Measurements from ENCODE around the gene MAST4. TPM values are rescaled to one million over a fixed set of nuclear protein-coding genes. Genes with fewer than 3 reads are reported as not detected.

Gene MAST4
- total and polyA plus RNA-seq, 4 donors, result 17.1 to 34.6 (median 21.0) TPM

DNA sequence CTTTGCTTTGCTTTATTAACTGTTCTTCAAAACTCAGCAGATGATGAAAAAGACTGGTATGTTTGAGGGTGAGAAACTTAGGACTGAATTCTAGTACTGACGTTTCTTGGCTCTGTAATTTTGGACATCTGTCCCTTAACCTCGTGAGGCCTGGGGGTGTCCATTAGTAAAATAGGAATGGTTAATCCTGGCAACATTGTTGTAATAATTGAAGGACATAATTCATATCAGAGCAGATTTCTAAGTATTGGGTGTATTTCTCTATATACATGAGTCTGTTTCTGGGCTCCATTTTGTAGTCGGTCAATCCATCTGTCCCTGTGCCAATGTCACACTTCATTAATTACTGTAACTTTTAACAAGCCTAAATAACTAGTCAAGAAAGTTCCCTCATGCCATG is 206.7 kb downstream of the MAST4 start:
- DNase-seq (ENCODE audit: low read depth in 4 of 6, low spot score in 6 of 6), result no peak
- WGBS (ENCODE audit: insufficient coverage), result 40% methylated on average over 1 of the region's 3 CpGs
- Histone ChIP-seq H3K9me3 (ENCODE audit: control insufficient read depth, insufficient read depth, low read length) (no peaks in the 10 kb centered on the region), H3K4me3 (ENCODE audit: low read depth, low read length) (no peak overlapping the region), H3K27me3 (ENCODE audit: control insufficient read depth, insufficient read depth, low read length) (no peaks in the 10 kb centered on the region), H3K36me3 (ENCODE audit: control insufficient read depth, insufficient read depth, low read length) (no peaks in the 10 kb centered on the region), H3K4me1 (ENCODE audit: control insufficient read depth, insufficient read depth, low read length) (no peaks in the 10 kb centered on the region), H3K27ac (ENCODE audit: low read depth, low read length) (no peak overlapping the region)

- 84% methylated on average over 7 of the region's 8 CpGs for WGBS (ENCODE audit: insufficient coverage)
- DNase-seq (ENCODE audit: low read depth in 4 of 6, low spot score in 6 of 6), result no peak
- peaks cover 3% of the 10 kb centered on the region for H3K27me3 ChIP-seq (ENCODE audit: control insufficient read depth, insufficient read depth, low read length)
- no peak overlapping the region for H3K4me3 ChIP-seq (ENCODE audit: low read depth, low read length)
- H3K27ac ChIP-seq (ENCODE audit: low read depth, low read length), result no peak overlapping the region
- H3K9me3 ChIP-seq (ENCODE audit: control insufficient read depth, insufficient read depth, low read length), result no peaks in the 10 kb centered on the region
- no peaks in the 10 kb centered on the region for H3K36me3 ChIP-seq (ENCODE audit: control insufficient read depth, insufficient read depth, low read length)
- peaks cover under 1% of the 10 kb centered on the region for H3K4me1 ChIP-seq (ENCODE audit: control insufficient read depth, insufficient read depth, low read length)
Measured at GRCh38 chr5:66805514-66806430, 209.6 kb downstream of the MAST4 start.

- peak in 5 of 6 donors; percentile 15 to 91 (median 36) for DNase-seq (ENCODE audit: low read depth in 4 of 6, low spot score in 6 of 6)
- no peak overlapping the region for H3K4me3 ChIP-seq (ENCODE audit: low read depth, low read length)
- peaks cover 3% of the 10 kb centered on the region for H3K4me1 ChIP-seq (ENCODE audit: control insufficient read depth, insufficient read depth, low read length)
- WGBS (ENCODE audit: insufficient coverage), result 42% methylated on average over 4 of the region's 5 CpGs
- no peaks in the 10 kb centered on the region for H3K9me3 ChIP-seq (ENCODE audit: control insufficient read depth, insufficient read depth, low read length)
- H3K27me3 ChIP-seq (ENCODE audit: control insufficient read depth, insufficient read depth, low read length), result peaks cover 3% of the 10 kb centered on the region
- H3K27ac ChIP-seq (ENCODE audit: low read depth, low read length), result no peak overlapping the region
- H3K36me3 ChIP-seq (ENCODE audit: control insufficient read depth, insufficient read depth, low read length), result no peaks in the 10 kb centered on the region
Measured at GRCh38 chr5:66807743-66808142, 211.6 kb downstream of the MAST4 start.

DNA sequence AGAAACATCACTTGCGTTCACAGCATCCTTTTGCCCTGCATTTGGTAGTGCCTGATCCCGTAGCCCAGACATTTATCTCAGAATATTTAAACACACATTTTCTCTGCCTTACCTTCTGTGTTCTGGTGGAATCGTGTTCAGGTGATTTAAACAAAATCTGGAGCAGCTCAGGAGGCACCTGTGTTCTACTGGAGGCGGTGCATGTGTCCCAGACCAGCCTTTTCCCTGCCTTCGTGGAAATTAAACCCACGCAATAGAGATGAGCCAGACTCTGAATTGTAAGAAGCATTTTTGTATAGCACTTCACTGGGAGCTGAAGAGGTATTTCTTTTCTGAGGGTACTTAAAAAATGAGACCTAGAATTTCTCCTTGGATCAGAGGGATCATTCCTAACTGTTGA is 212.5 kb downstream of the MAST4 start:
- H3K27me3 ChIP-seq (ENCODE audit: control insufficient read depth, insufficient read depth, low read length), result peaks cover 3% of the 10 kb centered on the region
- no peak overlapping the region for H3K27ac ChIP-seq (ENCODE audit: low read depth, low read length)
- H3K4me3 ChIP-seq (ENCODE audit: low read depth, low read length), result no peak overlapping the region
- WGBS (ENCODE audit: insufficient coverage), result 96% methylated on average over 4 of the region's 6 CpGs
- DNase-seq (ENCODE audit: low read depth in 4 of 6, low spot score in 6 of 6), result no peak
- H3K4me1 ChIP-seq (ENCODE audit: control insufficient read depth, insufficient read depth, low read length), result peaks cover 3% of the 10 kb centered on the region
- H3K9me3 ChIP-seq (ENCODE audit: control insufficient read depth, insufficient read depth, low read length), result no peaks in the 10 kb centered on the region
- no peaks in the 10 kb centered on the region for H3K36me3 ChIP-seq (ENCODE audit: control insufficient read depth, insufficient read depth, low read length)

GRCh38 chr5:66810151-66810550 is 214.0 kb downstream of the MAST4 start:
- no peaks in the 10 kb centered on the region for H3K36me3 ChIP-seq (ENCODE audit: control insufficient read depth, insufficient read depth, low read length)
- no peak overlapping the region for H3K27ac ChIP-seq (ENCODE audit: low read depth, low read length)
- DNase-seq (ENCODE audit: low read depth in 4 of 6, low spot score in 6 of 6), result no peak
- H3K9me3 ChIP-seq (ENCODE audit: control insufficient read depth, insufficient read depth, low read length), result no peaks in the 10 kb centered on the region
- H3K4me3 ChIP-seq (ENCODE audit: low read depth, low read length), result no peak overlapping the region
- H3K4me1 ChIP-seq (ENCODE audit: control insufficient read depth, insufficient read depth, low read length), result peaks cover 3% of the 10 kb centered on the region
- 93% methylated on average over 5 of the region's 6 CpGs for WGBS (ENCODE audit: insufficient coverage)
- peaks cover 3% of the 10 kb centered on the region for H3K27me3 ChIP-seq (ENCODE audit: control insufficient read depth, insufficient read depth, low read length)

DNA sequence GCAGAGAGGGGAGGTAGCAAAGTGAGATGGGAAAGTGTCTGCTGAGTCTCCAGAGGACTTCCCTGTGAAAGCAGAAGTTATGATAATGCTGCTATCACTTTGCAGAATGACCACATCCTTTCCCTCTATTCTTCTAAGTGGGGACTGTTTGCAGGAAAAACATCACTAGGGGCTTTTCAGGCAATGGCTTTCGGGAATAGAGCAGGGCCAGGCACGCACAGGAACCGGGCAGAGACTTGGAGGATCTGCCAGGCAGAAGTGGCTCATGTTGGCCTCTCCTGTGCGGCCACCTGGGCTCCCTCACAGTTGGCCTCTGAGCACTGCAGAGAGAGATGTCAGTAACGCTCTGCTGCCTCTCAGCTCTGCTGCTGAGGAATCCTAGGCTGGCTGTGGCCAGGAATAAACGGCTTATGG is 214.7 kb downstream of the MAST4 start:
- no peak overlapping the region for H3K4me3 ChIP-seq (ENCODE audit: low read depth, low read length)
- no peaks in the 10 kb centered on the region for H3K9me3 ChIP-seq (ENCODE audit: control insufficient read depth, insufficient read depth, low read length)
- peaks cover 3% of the 10 kb centered on the region for H3K4me1 ChIP-seq (ENCODE audit: control insufficient read depth, insufficient read depth, low read length)
- H3K27me3 ChIP-seq (ENCODE audit: control insufficient read depth, insufficient read depth, low read length), result peaks cover 3% of the 10 kb centered on the region
- WGBS (ENCODE audit: insufficient coverage), result 80% methylated on average over 5 of the region's 6 CpGs
- no peaks in the 10 kb centered on the region for H3K36me3 ChIP-seq (ENCODE audit: control insufficient read depth, insufficient read depth, low read length)
- no peak for DNase-seq (ENCODE audit: low read depth in 4 of 6, low spot score in 6 of 6)
- H3K27ac ChIP-seq (ENCODE audit: low read depth, low read length), result no peak overlapping the region

DNA sequence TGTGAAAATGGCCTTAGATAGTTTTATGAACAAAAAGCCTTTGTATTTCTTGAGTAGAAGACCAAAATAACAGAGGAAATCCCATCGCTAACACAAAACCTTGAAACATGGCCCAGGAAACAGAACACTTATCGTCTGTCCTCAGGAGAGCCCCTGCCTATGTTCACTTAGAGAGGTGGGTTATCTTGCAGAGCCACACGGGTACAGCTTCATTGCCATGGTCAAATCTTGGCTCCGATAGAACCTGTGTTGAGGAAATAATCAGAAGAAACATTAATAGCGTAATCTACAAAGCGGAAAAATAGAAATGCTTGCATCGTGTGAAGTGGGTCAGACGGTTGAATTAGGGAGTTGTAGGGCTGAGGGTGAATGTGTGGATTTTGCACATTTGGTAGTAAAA is 216.1 kb downstream of the MAST4 start:
- Histone ChIP-seq H3K36me3 (ENCODE audit: control insufficient read depth, insufficient read depth, low read length) (no peaks in the 10 kb centered on the region), H3K27ac (ENCODE audit: low read depth, low read length) (no peak overlapping the region), H3K4me3 (ENCODE audit: low read depth, low read length) (no peak overlapping the region), H3K9me3 (ENCODE audit: control insufficient read depth, insufficient read depth, low read length) (no peaks in the 10 kb centered on the region), H3K4me1 (ENCODE audit: control insufficient read depth, insufficient read depth, low read length) (peaks cover 3% of the 10 kb centered on the region), H3K27me3 (ENCODE audit: control insufficient read depth, insufficient read depth, low read length) (peaks cover 3% of the 10 kb centered on the region)
- DNase-seq (ENCODE audit: low read depth in 4 of 6, low spot score in 6 of 6), result no peak
- WGBS (ENCODE audit: insufficient coverage), result 87% methylated on average over 8 of the region's 8 CpGs

- H3K36me3 ChIP-seq (ENCODE audit: control insufficient read depth, insufficient read depth, low read length), result no peaks in the 10 kb centered on the region
- no peak overlapping the region for H3K4me3 ChIP-seq (ENCODE audit: low read depth, low read length)
- no CpG with 5 or more reads among the region's 1 CpG for WGBS (ENCODE audit: insufficient coverage)
- no peaks in the 10 kb centered on the region for H3K9me3 ChIP-seq (ENCODE audit: control insufficient read depth, insufficient read depth, low read length)
- H3K27me3 ChIP-seq (ENCODE audit: control insufficient read depth, insufficient read depth, low read length), result peaks cover 3% of the 10 kb centered on the region
- DNase-seq (ENCODE audit: low read depth in 4 of 6, low spot score in 6 of 6), result no peak
- H3K27ac ChIP-seq (ENCODE audit: low read depth, low read length), result no peak overlapping the region
- peaks cover 3% of the 10 kb centered on the region for H3K4me1 ChIP-seq (ENCODE audit: control insufficient read depth, insufficient read depth, low read length)
Measured at GRCh38 chr5:66813306-66813705, 217.1 kb downstream of the MAST4 start.

DNA sequence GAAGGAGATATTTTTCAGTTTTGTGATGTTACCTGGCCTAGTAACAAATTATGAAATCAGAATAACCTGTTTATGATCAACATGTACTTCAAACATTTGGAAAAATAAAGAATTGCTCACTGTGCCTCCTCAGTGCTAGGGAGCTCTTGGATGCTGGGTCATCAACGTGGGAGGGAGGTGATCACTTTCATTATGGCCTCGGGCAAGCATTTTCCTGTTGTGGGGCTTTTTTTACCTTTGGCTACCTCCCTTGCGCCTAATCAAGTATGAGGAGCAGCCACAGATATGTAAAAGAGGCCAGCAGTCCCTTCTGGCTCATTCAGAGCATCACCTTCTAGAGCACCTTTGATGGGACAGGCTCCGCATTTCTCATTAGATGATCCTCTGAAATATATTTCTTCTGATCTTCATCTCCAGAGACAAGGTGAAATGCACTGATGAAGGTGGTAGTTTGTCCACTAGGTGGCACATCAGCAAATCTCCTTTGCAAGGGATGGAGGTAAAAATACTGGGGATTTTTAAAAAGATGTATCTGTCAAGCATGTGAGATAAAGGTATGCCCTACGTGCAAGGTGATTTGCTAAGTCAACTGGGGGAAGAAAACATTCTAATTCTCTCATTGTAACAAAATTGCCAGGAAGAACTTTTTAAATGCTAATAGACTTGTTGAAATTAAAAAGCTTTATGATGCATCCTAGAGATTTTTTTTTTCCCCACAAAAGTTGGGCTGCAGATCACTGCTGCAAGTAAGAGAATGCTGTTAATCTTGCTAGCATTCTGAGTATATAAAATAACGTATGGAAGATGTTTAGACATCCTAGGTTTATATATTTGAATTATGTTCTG is 218.2 kb downstream of the MAST4 start:
- no peak overlapping the region for H3K27ac ChIP-seq (ENCODE audit: low read depth, low read length)
- WGBS (ENCODE audit: insufficient coverage), result 0% methylated on average over 1 of the region's 6 CpGs
- no peaks in the 10 kb centered on the region for H3K9me3 ChIP-seq (ENCODE audit: control insufficient read depth, insufficient read depth, low read length)

More for the DNA sequence above, 218.2 kb downstream of the MAST4 start:
- Histone ChIP-seq H3K4me3 (ENCODE audit: low read depth, low read length) (no peak overlapping the region), H3K4me1 (ENCODE audit: control insufficient read depth, insufficient read depth, low read length) (peaks cover 3% of the 10 kb centered on the region), H3K27me3 (ENCODE audit: control insufficient read depth, insufficient read depth, low read length) (peaks cover 3% of the 10 kb centered on the region), H3K36me3 (ENCODE audit: control insufficient read depth, insufficient read depth, low read length) (no peaks in the 10 kb centered on the region)
- peak in 5 of 6 donors; percentile 5 to 87 (median 40) for DNase-seq (ENCODE audit: low read depth in 4 of 6, low spot score in 6 of 6)
